HG03378 (cell line): Measurements from ENCODE around the gene SLC9A6.
"Not testable (repeated sequence)": the region's sequence is repeated elsewhere in the genome, so short reads cannot be mapped to it uniquely, and the experiment has no call there.

ENCODE experiments used
- ATAC-seq: cut with Tn5 transposase; IDR thresholded peaks from one replicate; pipeline ENCODE4 v1.9.1; 2021; ENCODE audit warnings: mild to moderate bottlenecking, moderate library complexity; ENCODE audit not compliant: unreplicated experiment

Gene SLC9A6

GRCh38 chrX:136061286-136061685, 76.1 kb downstream of the SLC9A6 start:
- no peak for ATAC-seq

GRCh38 chrX:136061696-136062095, 76.5 kb downstream of the SLC9A6 start:
- no peak for ATAC-seq

- ATAC-seq = no peak
Measured at GRCh38 chrX:136063340-136064079, 78.3 kb downstream of the SLC9A6 start.

GRCh38 chrX:136064661-136065043, 79.4 kb downstream of the SLC9A6 start:
- ATAC-seq = no peak

- no peak for ATAC-seq
Measured at GRCh38 chrX:136065044-136065671, 79.9 kb downstream of the SLC9A6 start.

GRCh38 chrX:136067097-136067496, 81.9 kb downstream of the SLC9A6 start:
- ATAC-seq = no peak

- no peak for ATAC-seq
Measured at GRCh38 chrX:136067966-136068365, 82.7 kb downstream of the SLC9A6 start.

- ATAC-seq = no peak
Measured at GRCh38 chrX:136076942-136077341, 91.7 kb downstream of the SLC9A6 start.

GRCh38 chrX:136080766-136081165, 95.5 kb downstream of the SLC9A6 start:
- no peak for ATAC-seq

GRCh38 chrX:136086521-136086920, 101.3 kb downstream of the SLC9A6 start:
- no peak for ATAC-seq

GRCh38 chrX:136091898-136092297, 106.7 kb downstream of the SLC9A6 start:
- not testable (repeated sequence) for ATAC-seq

GRCh38 chrX:136094962-136095361, 109.7 kb downstream of the SLC9A6 start:
- no peak for ATAC-seq
